Spleen (tissue), 7 donors: ENCODE results near the gene PCP2.

Experiments used
- POLR2A ChIP-seq, 3 donors: fragments of 450-650 bp; IDR thresholded peaks; one replicate each; pipeline ENCODE4 v1.5.1; 2017; ENCODE audit warnings: antibody characterized with exemption in 3 of 3, mild to moderate bottlenecking in 1 of 3
- POLR2AphosphoS5 ChIP-seq, 3 donors: sonication (generic); formaldehyde crosslinking; IDR thresholded peaks; one replicate each; pipeline ENCODE4 v1.5.1; 2017; ENCODE audit warnings: antibody characterized with exemption in 3 of 3
- TF ChIP-seq, protein P1 (sequence below), 11 experiments: fragments of 200-600 bp in 7 of 11; fragments of 450-650 bp in 4 of 11; sonication (generic) in 4 of 11; IDR thresholded peaks in 8 of 11; conservative IDR thresholded peaks in 3 of 11; 1 replicate in 7 of 11; 2 replicates in 4 of 11; pipeline versions ENCODE4 v1.4.0 to v1.8.0; 2016 to 2021; ENCODE audit warnings: antibody characterized with exemption in 11 of 11, inconsistent platforms in 4 of 11, mild to moderate bottlenecking in 1 of 11
- donor health status: DM: no; HTN: no; CAD: no; lungs with moderate emphysema.
- donor health status: DM: no; HTN: no; CAD: no.
- donor health status: DM: no; HTN: no; CAD: no.

DNA sequence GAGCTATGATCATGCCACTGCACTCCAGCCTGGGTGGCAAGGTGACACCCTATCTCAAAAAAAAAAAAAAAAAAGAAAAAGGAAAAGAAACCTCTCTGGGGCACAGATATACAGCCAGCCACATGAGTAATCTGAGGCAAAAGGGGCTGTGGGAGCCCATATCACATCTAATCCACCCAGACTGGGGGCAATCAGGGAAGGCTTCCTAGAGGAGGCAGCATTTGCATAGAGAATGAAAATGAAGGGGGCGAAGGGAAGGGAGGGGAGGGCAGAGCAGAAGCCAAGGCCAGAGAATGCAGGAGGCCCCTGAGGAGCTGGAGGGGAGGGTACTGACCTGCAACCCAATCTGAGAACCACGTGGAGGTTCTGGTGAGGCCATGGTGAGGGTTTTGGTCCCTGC lies 16.6 kb upstream of the PCP2 start:
- TF ChIP-seq POLR2A (IDR thresholded peaks at IDR 0.05) (no peak), POLR2AphosphoS5 (IDR thresholded peaks at IDR 0.05) (no peak)
- TF ChIP-seq, protein P1, sequence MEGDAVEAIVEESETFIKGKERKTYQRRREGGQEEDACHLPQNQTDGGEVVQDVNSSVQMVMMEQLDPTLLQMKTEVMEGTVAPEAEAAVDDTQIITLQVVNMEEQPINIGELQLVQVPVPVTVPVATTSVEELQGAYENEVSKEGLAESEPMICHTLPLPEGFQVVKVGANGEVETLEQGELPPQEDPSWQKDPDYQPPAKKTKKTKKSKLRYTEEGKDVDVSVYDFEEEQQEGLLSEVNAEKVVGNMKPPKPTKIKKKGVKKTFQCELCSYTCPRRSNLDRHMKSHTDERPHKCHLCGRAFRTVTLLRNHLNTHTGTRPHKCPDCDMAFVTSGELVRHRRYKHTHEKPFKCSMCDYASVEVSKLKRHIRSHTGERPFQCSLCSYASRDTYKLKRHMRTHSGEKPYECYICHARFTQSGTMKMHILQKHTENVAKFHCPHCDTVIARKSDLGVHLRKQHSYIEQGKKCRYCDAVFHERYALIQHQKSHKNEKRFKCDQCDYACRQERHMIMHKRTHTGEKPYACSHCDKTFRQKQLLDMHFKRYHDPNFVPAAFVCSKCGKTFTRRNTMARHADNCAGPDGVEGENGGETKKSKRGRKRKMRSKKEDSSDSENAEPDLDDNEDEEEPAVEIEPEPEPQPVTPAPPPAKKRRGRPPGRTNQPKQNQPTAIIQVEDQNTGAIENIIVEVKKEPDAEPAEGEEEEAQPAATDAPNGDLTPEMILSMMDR (IDR thresholded peaks at IDR 0.05 in 8 of 11, conservative IDR thresholded peaks at IDR 0.05 in 3 of 11), result no peak
